ENCODE results near the gene MS4A6E.

MS4A6E gene

GRCh38 chr11:60305906-60306619 lies 21.0 kb upstream of the MS4A6E start:
- Histone ChIP-seq H3K9me3 (ENCODE audit: severe bottlenecking) (no peaks in the 10 kb centered on the region), H3K4me1 (ENCODE audit: insufficient read depth, poor library complexity, severe bottlenecking) (no peaks in the 10 kb centered on the region), H3K36me3 (ENCODE audit: low read depth) (no peaks in the 10 kb centered on the region), H3K27ac (ENCODE audit: poor library complexity, severe bottlenecking) (no peak overlapping the region), H3K27me3 (ENCODE audit: insufficient read depth, poor library complexity, severe bottlenecking) (no peaks in the 10 kb centered on the region), H3K4me3 (ENCODE audit: severe bottlenecking) (no peak overlapping the region)
- DNase-seq (ENCODE audit: low spot score) (no peak), ATAC-seq (ENCODE audit: low read depth) (peak; percentile 52; the same call in 2 of the 3 replicates)
- TF ChIP-seq CTCF (IDR thresholded peaks at IDR 0.05; ENCODE audit: poor library complexity, severe bottlenecking): no peak

GRCh38 chr11:60307507-60308195 lies 19.4 kb upstream of the MS4A6E start:
- ATAC-seq (ENCODE audit: low read depth) (no peak), DNase-seq (ENCODE audit: low spot score) (no peak)
- Histone ChIP-seq H3K27ac (ENCODE audit: poor library complexity, severe bottlenecking) (no peak overlapping the region), H3K4me3 (ENCODE audit: severe bottlenecking) (no peak overlapping the region), H3K27me3 (ENCODE audit: insufficient read depth, poor library complexity, severe bottlenecking) (no peaks in the 10 kb centered on the region), H3K36me3 (ENCODE audit: low read depth) (no peaks in the 10 kb centered on the region), H3K9me3 (ENCODE audit: severe bottlenecking) (no peaks in the 10 kb centered on the region), H3K4me1 (ENCODE audit: insufficient read depth, poor library complexity, severe bottlenecking) (no peaks in the 10 kb centered on the region)
- no peak for TF ChIP-seq CTCF (IDR thresholded peaks at IDR 0.05; ENCODE audit: poor library complexity, severe bottlenecking)

GRCh38 chr11:60310407-60310998 lies 16.6 kb upstream of the MS4A6E start:
- Histone ChIP-seq H3K27ac (ENCODE audit: poor library complexity, severe bottlenecking) (no peak overlapping the region), H3K27me3 (ENCODE audit: insufficient read depth, poor library complexity, severe bottlenecking) (no peaks in the 10 kb centered on the region), H3K36me3 (ENCODE audit: low read depth) (no peaks in the 10 kb centered on the region), H3K4me3 (ENCODE audit: severe bottlenecking) (no peak overlapping the region), H3K9me3 (ENCODE audit: severe bottlenecking) (no peaks in the 10 kb centered on the region), H3K4me1 (ENCODE audit: insufficient read depth, poor library complexity, severe bottlenecking) (no peaks in the 10 kb centered on the region)
- no peak for TF ChIP-seq CTCF (IDR thresholded peaks at IDR 0.05; ENCODE audit: poor library complexity, severe bottlenecking)
- DNase-seq (ENCODE audit: low spot score): no peak
- no peak for ATAC-seq (ENCODE audit: low read depth)

- H3K27me3 ChIP-seq (ENCODE audit: insufficient read depth, poor library complexity, severe bottlenecking): no peaks in the 10 kb centered on the region
- DNase-seq (ENCODE audit: low spot score): no peak
Observed at GRCh38 chr11:60314635-60315321, 12.3 kb upstream of the MS4A6E start.

More at GRCh38 chr11:60314635-60315321, 12.3 kb upstream of the MS4A6E start:
- Histone ChIP-seq H3K36me3 (ENCODE audit: low read depth) (no peaks in the 10 kb centered on the region), H3K9me3 (ENCODE audit: severe bottlenecking) (no peaks in the 10 kb centered on the region), H3K27ac (ENCODE audit: poor library complexity, severe bottlenecking) (no peak overlapping the region), H3K4me3 (ENCODE audit: severe bottlenecking) (no peak overlapping the region), H3K4me1 (ENCODE audit: insufficient read depth, poor library complexity, severe bottlenecking) (no peaks in the 10 kb centered on the region)
- no peak for TF ChIP-seq CTCF (IDR thresholded peaks at IDR 0.05; ENCODE audit: poor library complexity, severe bottlenecking)
- no peak for ATAC-seq (ENCODE audit: low read depth)

Data from RWPE2 (cell line).